Stimulated activated CD8-positive, alpha-beta memory T cell treated with anti-CD3 and anti-CD28 coated beads, Interleukin-2, amount 100 ng/mL, for 1 hour (primary cell): ENCODE measurements around the gene RNF149.
"Not testable (repeated sequence)": the region's sequence is repeated elsewhere in the genome, so short reads cannot be mapped to it uniquely, and the experiment has no call there.

Experiments
- DNase-seq, 2 donors: peaks; one replicate each; pipeline ENCODE4 v3.0.0-alpha.2; 2020; ENCODE audit warnings: low read depth in 2 of 2

RNF149 gene

GRCh38 chr2:101308432-101309210, at the start of gene RNF149:
RNF149 (minus strand) TSS chr2:101308701; CDS start chr2:101308588, 113 bp downstream.
- peak; percentile 88 to 91 for DNase-seq

DNA sequence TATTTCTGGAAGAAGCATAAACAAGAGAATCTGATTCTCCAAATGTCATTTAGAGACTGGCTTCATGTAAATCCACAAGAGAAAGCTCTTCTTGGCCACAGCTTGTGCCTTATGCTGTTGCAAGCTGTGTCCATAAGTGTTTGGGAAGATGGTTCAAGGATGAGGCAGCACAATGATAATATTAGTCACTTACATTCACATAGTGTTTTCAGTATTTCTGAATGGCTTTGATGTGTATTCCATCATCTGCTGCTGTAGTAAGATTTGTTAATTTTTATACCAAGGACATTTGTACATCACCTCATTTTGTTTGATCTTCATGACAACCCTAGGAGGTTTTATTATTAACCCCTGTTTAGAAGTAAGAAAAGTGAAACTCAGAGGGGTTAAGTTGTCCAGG, 48.9 kb upstream of the RNF149 start:
- no peak for DNase-seq

GRCh38 chr2:101356521-101356920, 48.0 kb upstream of the RNF149 start:
- no peak for DNase-seq

- DNase-seq = no peak
Measured at GRCh38 chr2:101356055-101356454, 47.6 kb upstream of the RNF149 start.

DNA sequence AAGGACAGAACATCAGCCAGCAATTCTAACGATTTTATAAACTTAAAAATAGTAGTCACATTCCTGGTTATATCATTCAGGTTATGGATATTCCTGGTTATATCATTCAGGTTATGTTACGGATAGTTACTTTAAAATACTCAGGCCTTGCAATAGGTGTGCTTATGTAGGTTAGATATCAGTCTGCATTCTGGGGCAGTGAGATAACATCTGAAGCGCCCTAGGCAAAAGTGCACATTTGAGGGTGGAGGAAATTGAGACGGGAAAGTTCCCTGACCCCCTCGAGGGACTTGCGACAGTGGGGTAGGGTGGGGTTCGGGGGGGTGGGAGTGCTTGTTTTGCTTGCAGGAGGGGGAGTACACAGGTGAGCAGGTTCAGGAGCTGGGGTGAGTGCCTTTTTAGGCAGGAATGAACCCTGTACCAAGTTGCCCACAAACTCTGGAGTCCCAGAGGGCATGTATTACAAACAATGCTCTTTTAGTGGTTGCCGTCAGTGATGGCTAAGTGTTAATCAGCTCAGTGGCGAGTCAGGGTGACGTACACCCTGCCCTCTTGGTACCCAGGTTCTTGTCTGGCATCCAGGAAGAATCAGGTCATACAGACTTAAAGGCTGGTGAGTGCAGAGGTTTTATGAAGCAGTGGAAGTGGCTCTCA, 47.0 kb upstream of the RNF149 start:
- DNase-seq = no peak

- DNase-seq = no peak
Measured at GRCh38 chr2:101354420-101355311, 46.2 kb upstream of the RNF149 start.

- not testable (repeated sequence) for DNase-seq
Measured at GRCh38 chr2:101352631-101353030, 44.1 kb upstream of the RNF149 start.

DNA sequence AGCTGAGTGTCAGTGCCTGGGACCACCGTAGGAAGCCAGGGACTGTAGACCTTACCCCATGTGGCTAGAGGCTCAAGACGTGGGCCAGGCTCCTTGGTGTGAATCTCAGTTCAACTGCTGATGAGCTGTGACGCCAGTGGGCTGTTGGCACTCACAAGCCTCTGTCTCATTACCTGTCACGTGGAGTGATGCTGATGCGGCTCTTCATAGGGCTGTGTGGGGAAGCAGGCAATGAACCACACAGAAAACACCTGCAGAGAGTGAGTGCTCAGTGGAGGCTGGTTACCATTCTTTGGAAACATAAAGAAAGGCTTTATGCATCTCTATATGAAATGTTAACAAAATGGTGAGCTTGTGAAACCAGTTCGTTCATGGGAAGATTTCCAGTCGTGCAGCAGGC, 42.7 kb upstream of the RNF149 start:
- no peak for DNase-seq

DNA sequence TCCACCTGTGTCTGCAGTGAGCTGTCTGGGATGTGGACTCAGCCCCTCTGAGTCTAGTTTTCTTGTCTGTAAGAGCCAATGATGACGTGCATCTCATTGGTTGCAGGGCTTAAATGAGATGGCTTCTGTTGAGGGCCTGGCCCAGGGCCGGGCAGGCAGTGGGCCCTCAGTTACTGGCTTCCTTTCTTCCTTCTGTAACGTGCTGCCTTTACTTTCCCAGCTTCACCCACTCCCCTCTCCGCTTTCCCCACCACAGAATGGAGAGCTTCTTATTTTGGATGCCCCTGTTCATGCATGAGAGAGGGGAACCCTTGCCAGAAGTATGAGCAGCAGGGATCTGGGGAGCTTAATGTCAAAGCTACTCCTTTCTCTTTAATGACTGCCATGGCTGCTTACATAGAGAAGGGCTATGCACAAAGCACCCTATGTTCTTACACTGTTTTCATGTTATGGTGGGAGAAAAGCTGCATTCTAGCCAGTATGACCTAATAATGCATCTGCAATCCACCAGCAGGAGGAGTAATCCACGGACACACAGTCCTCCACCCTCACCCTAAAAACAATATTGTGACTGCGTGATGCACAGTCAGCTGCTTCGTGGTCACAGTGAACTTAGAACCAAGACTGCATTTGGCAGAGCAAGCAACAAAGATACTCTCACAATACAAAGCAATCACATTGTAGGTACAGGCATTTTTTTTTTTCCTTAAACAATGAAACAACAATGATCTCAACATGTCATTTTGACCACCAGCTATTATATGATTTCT, 41.6 kb upstream of the RNF149 start:
- no peak for DNase-seq

DNA sequence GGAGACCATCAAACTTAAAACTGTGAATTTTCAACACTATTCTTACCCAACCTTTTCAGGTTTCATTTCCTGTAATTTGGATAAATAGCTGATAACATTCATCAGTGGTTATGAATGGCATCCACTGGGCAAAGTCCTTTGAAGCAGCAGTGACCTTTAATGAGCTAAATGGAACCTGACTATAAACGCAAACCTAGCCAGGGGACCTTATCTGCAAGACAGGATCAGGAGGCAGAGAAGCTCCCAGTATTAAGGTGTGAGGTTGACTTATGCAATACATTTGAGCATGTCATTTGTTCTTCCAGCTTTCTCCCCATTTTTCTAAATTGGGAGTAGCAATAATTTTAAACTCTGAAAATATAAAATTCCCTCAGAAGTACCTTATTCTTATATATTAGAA, 40.4 kb upstream of the RNF149 start:
- no peak for DNase-seq

GRCh38 chr2:101346909-101347308, 38.4 kb upstream of the RNF149 start:
- no peak for DNase-seq

DNA sequence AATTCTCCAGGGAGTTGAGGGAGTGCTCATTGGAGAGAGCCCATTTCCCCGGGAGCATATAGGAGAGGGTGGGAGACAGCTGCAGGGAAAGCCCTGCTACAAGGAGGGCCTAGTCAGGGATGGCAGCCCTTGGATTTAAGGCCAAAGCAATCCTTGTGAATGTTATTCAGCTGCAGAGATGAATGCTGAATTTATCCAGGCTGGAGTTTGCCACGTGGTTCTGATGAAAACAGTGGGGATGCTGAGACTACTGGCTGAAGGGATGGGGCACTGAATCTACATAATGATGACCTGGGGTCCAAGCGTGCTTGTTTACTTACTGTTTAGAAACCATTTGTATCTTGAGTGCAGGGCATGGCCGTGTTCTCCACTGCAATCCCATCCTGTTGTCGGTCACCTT, 35.6 kb upstream of the RNF149 start:
- no peak for DNase-seq

DNA sequence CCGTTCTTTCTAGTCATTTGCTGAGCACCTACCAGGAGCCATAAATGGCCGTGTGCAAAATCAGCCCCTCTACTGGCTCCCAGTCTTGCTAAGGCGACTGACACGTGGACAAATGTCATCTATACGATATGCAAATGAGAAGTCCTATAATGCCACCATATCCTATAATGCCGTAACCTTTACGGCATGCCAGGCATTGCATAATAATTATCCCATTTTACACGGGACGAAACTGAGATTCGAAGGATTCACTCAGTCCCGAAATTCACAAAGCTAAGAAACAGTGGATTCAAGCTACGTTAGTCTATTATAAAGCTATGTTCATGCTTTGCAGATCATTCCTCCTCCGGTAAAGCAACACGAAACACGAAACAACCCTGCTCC, 34.1 kb upstream of the RNF149 start:
- no peak for DNase-seq

GRCh38 chr2:101341901-101342624, 33.6 kb upstream of the RNF149 start:
- DNase-seq = peak; percentile 43 to 60

DNA sequence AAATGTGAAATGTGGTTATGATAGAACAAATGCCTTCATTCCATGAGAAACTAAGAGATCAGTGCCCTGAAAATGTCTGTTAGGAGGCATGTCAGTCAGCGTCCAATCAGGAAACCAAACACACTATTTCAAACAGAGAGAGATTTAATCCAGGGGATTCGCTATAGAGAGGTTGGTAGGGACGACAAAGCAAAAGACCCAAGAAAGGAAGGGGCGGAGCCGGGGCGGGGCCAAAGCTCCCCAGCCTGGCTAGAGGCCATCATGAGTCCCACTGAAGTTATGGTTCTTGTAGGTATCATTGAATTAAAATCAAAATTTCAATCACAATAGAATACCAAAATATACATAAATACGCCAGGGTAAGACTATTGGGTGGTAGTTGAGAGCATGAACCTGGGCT, 32.9 kb upstream of the RNF149 start:
- no peak for DNase-seq

GRCh38 chr2:101340141-101340551, 31.6 kb upstream of the RNF149 start:
- no peak for DNase-seq

DNA sequence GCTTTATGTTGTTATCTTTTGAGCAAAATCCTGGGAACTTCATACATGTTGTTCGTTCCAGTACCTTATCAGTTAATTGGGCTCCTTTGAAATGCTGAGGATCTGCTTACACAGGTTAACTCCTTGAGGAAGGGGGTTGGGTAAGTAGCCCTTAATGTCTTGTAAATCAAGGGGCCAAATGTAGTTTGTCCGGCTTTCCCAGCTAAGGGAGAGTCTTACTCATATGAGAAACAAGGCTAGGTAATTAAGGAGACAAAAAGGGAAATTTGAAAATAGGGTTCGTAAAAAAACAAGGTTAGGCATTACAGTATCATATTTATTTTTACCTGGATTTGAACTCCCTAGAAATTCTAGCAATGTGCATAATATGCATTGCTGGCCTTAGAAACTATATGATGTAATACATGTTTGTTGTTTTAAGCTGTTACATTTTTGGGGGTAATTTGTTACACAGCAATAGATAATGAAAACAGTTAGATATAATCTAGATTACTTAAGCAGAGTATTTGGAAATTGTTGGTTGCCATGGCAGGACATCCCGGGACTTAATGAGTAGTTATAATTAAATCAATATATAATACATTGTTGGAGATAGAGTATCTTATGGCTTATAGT, 30.9 kb upstream of the RNF149 start:
- no peak for DNase-seq

DNA sequence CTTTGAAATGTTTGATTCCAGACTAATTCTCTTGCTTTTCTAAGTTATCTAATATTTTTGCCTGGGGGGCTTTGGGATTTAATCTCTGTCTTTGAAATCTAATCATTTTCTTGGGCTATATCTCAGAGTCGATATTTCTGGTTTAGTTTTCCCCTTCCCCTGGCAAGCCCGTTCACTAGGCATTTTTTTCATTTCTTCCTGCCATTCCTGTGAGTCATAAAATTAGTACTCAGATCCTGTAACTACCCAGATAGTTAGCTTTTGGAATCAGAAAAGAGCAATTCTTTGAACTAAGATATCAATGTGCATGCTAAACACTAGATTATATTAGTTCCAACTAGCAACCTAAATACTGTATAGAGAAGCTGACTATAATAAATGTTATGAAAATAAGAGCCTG, 29.4 kb upstream of the RNF149 start:
- no peak for DNase-seq

DNA sequence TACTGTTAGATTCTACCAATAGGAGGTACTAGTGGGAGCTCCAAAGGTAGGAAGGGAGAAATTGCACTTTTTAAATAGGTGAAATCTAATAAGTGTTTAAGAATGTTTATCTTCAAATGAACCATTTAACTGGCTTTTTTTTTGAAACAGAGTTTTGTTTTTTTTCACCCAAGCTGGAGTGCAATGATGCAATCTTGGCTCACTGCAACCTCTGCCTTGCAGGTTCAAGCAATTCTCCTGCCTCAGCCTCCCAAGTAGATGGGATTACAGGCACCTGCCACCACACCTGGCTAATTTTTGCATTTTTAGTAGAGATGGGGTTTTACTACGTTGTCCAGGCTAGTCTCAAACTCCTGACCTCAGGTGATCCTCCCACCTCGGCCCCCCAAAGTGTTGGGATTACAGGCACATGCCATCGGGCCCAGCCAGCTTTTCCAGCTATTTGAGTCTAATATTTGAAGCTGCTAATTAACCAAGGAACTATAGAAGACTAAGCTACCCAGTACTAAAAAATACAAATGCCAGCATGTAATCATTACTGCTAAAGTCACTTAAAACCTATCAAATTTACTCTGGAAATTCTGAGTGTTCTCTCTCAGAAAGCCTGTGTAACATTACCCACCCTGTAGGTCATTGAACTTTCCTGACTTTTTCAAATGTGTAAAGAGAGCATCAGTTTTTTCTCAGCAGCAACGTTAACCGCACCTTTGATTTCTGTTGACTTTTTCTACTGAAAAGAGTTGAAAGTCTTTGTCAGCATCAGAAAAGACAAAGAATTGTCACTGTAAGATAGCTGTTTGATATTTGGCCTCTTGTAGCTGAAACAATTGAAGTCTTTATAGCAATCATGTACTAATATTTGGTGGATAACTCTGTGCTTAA, 24.6 kb upstream of the RNF149 start:
- no peak for DNase-seq

GRCh38 chr2:101331202-101331601, 22.7 kb upstream of the RNF149 start:
- DNase-seq = no peak
